Stimulated activated CD4-positive, alpha-beta T cell treated with anti-CD3 and anti-CD28 coated beads, Interleukin-2, amount 100 ng/mL, for 48 hours (primary cell): ENCODE measurements around the gene PKD2.
A peak's percentile ranks its signal among the peaks of the same experiment; 100 is the strongest.
"Not testable (repeated sequence)": the region's sequence is repeated elsewhere in the genome, so short reads cannot be mapped to it uniquely, and the experiment has no call there.

Experiments
- DNase-seq, 2 donors: peaks; one replicate each; pipeline ENCODE4 v3.0.0-alpha.2; 2020

The PKD2 gene

GRCh38 chr4:87989765-87990164 is 17.7 kb upstream of the PKD2 start:
- no peak for DNase-seq

- no peak for DNase-seq
These were observed 12.0 kb upstream of the PKD2 start for GRCh38 chr4:87995435-87995834.

GRCh38 chr4:87999191-87999691 is 8.2 kb upstream of the PKD2 start:
- not testable (repeated sequence) for DNase-seq

- no peak for DNase-seq
These were observed 5.6 kb upstream of the PKD2 start for GRCh38 chr4:88001871-88002270.

- DNase-seq: no peak
These were observed 4.6 kb upstream of the PKD2 start for GRCh38 chr4:88002786-88003185.

GRCh38 chr4:88003261-88003660 is 4.2 kb upstream of the PKD2 start:
- no peak for DNase-seq

GRCh38 chr4:88005076-88005475 is 2.4 kb upstream of the PKD2 start:
- DNase-seq: no peak

GRCh38 chr4:88005946-88006345 is 1.5 kb upstream of the PKD2 start:
- DNase-seq: no peak

GRCh38 chr4:88006956-88007303 is 505 bp upstream of the PKD2 start:
- no peak for DNase-seq

- DNase-seq: peak in 1 of 2 donors; percentile 12
These were observed 797 bp downstream of the PKD2 start for GRCh38 chr4:88008122-88008742.

- no peak for DNase-seq
These were observed 1.3 kb downstream of the PKD2 start for GRCh38 chr4:88008743-88009171.

GRCh38 chr4:88009871-88010270 is 2.4 kb downstream of the PKD2 start:
- DNase-seq: no peak

GRCh38 chr4:88010966-88011365 is 3.5 kb downstream of the PKD2 start:
- DNase-seq: no peak

- DNase-seq: no peak
These were observed 5.2 kb downstream of the PKD2 start for GRCh38 chr4:88012647-88013046.

GRCh38 chr4:88014386-88014905 is 7.0 kb downstream of the PKD2 start:
- no peak for DNase-seq

- no peak for DNase-seq
These were observed 8.3 kb downstream of the PKD2 start for GRCh38 chr4:88015659-88016295.

GRCh38 chr4:88017516-88018297 is 10.3 kb downstream of the PKD2 start:
- DNase-seq: no peak

GRCh38 chr4:88018466-88018865 is 11.0 kb downstream of the PKD2 start:
- DNase-seq: no peak

GRCh38 chr4:88021824-88022223 is 14.4 kb downstream of the PKD2 start:
- no peak for DNase-seq

- no peak for DNase-seq
These were observed 14.9 kb downstream of the PKD2 start for GRCh38 chr4:88022289-88022688.

- not testable (repeated sequence) for DNase-seq
These were observed 18.6 kb downstream of the PKD2 start for GRCh38 chr4:88025868-88026661.
